Stimulated activated CD8-positive, alpha-beta memory T cell treated with anti-CD3 and anti-CD28 coated beads, Interleukin-4, amount 100 ng/mL, for 48 hours (primary cell): ENCODE results near the gene OR52K2.
"Not testable (repeated sequence)": the region's sequence is repeated elsewhere in the genome, so short reads cannot be mapped to it uniquely, and the experiment has no call there.

Experiments
- DNase-seq: peaks from one replicate; pipeline ENCODE4 v3.0.0-alpha.2; 2020

OR52K2 gene

DNA sequence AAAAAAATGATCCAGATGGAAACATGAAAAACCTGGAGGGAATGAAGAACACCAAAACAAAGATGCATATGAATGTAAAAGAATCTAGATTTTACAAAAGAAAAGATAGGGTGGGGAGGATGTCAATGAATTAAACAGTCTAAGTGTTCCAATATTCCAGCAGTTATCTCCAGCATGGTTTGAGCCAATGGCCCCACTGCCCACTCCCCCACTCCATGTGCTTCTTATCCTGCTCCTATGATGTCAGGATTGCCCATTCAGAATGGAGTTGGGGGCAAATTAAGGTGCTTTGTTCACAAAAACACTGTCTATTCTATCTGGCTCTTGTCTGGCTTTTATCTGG is 32.1 kb downstream of the OR52K2 start:
- DNase-seq, result no peak

DNA sequence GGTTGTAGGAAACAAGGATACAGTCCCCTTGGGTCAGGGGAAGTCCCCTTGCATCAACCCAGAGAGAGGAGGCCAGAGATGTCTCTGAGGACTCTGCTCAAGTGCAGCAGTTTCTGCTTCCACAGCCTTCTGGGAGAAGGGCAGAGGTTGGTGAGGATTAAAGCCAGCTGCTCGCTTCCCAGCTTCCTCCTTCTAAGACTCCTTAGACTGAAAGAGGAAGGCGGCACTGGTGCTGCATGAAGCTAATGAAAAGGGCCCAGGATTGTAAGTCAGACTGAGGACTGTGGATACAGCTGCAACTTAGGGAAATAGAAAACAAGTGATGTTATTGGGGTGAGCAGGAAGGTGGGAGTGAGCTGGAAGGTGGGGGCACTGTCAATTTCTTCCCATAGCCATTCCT is 33.4 kb downstream of the OR52K2 start, which contains the start of gene OR52K1:
Gene OR52K1, plus strand, starts transcription at position 202 of the 400 bp plus-strand sequence. CDS start 6,255 bp downstream, outside the sequence.
- DNase-seq, result no peak

DNA sequence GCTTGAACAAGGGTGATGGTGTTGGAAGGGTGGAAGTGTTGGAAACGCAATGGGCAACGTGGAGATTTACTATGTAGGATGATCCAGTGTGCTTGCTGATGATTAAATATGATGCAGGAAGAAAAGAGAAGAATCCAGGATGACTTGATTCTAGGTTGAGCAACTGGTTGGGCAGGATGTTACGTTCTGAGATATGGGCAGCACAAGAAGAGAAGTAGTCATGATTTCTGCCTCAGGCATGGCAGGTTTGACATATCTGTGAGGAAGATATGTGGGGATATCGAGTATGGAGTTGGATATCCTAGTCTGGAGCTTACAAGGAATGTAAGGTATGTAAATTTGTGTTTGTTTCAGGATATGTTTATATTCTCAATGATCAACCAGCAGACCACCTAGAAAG is 35.2 kb downstream of the OR52K2 start:
- DNase-seq, result no peak

DNA sequence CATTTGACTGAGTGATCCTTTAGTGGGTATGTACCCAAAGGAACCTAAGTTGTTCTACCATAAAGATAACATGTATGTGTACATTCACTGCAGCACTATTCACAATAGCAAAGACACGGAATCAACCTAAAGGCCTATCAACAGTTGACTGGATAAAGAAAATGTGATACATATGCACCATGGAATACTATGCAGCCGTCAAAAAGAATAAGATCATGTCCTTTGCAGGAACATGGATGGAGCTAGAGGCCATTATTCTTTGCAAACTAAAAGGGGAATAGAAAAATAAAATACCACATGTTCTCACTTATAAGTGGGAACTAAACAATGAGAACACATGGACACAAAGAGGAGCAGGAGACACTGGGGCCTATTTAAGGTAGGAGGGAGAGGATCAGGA is 42.3 kb downstream of the OR52K2 start:
- not testable (repeated sequence) for DNase-seq

DNA sequence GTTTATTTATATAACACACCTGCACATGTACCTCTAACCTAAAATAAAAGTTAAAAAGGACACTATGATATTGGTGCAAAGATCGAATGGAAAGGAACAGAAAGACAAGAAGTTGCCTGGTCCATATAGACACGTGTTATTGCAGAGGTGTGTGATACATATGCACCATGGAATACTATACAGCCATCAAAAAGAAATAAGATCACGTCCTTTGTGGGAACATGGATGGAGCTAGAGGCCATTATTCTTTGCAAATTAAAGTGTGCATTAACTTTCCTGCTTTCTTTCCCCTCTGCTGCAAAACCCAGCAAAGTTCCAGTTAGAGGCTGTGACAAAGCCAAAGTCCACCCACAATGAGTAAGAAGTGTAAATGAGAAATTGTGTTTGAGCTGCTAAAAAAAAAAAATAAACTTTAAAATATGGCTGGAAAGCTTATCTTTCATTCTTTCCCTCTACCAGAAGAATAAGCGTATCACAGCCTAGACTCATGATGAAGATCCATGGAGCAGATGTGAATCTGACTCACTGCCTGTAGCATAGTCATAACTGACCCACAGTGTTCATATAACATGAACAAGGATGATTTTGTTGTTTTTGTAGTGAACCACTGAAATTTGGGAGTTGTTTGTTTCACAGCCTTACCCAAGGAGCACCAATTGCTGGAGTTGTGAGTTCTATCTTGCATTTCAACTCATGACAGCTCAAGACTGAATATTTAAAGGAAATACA is 42.9 kb downstream of the OR52K2 start:
- no peak for DNase-seq

DNA sequence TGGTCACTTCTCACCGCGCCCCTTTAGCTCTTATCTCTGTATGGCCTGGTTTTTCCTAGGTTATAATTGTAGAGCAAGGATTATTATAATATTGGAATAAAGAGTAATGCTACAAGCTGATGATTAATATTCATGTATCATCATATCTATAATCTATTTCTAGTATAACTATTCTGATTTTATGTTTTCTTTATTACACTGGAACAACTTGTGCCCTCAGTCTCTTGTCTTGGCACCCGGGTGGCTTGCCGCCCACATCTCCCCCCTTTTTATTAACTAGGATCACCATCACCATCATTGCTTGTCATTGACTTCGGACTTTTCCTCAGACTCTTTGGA is 44.4 kb downstream of the OR52K2 start:
- DNase-seq, result no peak

DNA sequence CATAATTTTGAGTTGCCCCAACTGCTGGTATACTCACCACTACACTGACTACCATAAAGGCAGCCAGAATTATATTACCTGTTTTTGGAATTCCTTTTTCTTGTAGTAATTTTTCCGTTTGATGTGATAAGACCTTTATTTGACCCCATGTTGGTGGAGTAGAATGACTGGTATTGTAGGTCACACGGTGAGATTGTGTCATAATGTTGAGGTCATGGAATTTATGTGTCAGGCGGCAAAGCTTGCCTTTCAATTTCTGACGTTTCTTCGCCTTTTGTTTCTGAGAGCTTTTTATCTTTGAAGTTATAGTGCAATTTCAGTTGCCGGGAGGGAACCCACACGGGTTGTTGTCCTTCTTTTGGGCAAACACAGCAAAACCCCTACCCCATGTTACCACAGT is 46.4 kb downstream of the OR52K2 start:
- DNase-seq, result no peak

DNA sequence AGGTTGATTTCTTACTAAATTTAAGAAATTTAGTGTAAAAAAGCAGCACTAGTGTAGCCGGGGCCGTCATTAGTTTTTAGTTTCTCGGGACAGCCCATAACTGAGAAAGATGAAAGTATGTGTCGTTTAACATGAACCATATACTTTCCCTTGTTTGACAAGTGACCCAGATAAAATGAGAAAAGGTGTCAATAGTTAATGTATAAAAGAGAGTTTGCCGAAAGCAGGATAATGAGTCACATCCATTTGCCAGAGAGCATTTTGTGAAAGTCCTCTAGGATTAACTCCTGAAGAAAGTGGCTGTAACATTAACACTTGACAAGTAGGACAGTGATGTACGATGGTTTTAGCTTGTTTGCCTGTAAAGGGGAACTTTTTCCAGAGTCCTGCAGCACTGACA is 46.9 kb downstream of the OR52K2 start:
- DNase-seq, result no peak

DNA sequence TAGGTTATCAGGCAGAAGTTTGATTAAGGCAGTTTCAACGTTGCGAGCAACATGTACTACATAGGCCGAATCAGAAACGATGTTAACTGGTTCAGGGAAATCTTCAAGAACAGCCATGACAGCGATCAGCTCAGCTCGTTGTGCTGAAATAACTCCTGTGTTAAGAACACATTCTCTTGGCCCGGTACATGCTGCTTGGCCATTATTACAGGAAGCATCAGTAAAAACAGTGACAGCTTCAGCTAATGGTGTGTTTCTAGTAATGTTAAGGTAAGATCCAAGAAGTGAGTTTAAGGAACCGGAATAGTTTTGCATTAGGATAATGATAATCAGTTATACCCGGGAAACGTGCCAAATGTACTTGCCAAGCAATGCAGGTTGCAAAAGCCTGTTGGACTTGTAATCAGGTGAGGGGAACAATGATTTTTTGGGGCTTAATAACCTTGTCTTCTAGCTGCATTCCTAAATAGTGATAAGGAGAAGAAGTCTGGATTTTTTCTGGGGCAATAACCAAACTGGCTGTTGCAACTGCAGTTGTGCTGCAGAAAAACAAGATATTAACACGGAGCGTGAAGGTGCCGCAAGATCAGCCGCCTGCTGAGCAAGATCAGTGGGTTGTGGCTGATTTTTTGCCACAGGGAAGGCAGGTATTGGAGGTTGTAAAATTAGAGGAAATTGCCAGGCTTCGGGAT is 47.6 kb downstream of the OR52K2 start:
- DNase-seq, result no peak
